CD4-positive, CD25-positive, alpha-beta regulatory T cell (primary cell): ENCODE measurements around the gene ARHGAP36. TPM values are rescaled to one million over a fixed set of nuclear protein-coding genes. Genes with fewer than 3 reads are reported as not detected.

Experiments
- ATAC-seq, 2 donors: fragments of 150-1000 bp; cut with Tn5 transposase; one replicate each; pipeline ENCODE4 v1.10.0; 2021; ENCODE audit warnings: low read depth in 2 of 2, moderate number of reproducible peaks in 2 of 2, moderate library complexity in 1 of 2
- DNase-seq, 3 donors: peaks; one replicate each; pipeline versions ENCODE4 v3.0.0 to v3.0.0-alpha.2; 2012 to 2022; ENCODE audit warnings: mixed read lengths in 1 of 3
- H3K27ac ChIP-seq: one replicate; pipeline ENCODE4 v1.7.0; 2013; ENCODE audit warnings: mild to moderate bottlenecking, low read length; ENCODE audit not compliant: insufficient read depth, poor library complexity, severe bottlenecking
- H3K27me3 ChIP-seq: one replicate; pipeline ENCODE4 v1.7.0; 2013; ENCODE audit warnings: low read length; ENCODE audit not compliant: control insufficient read depth, insufficient read depth
- H3K36me3 ChIP-seq: one replicate; pipeline ENCODE4 v1.7.0; 2013; ENCODE audit warnings: mild to moderate bottlenecking, low read length, moderate library complexity; ENCODE audit not compliant: control insufficient read depth, insufficient read depth
- H3K4me1 ChIP-seq: 2 replicates; pipeline ENCODE4 v1.7.0; 2013; ENCODE audit warnings: mild to moderate bottlenecking, low read length; ENCODE audit not compliant: insufficient read depth, control insufficient read depth, poor library complexity, severe bottlenecking
- H3K4me3 ChIP-seq: one replicate; pipeline ENCODE4 v1.7.0; 2013; ENCODE audit warnings: low read depth, mild to moderate bottlenecking, low read length, moderate library complexity
- H3K9me3 ChIP-seq, 2 experiments: 1 replicate in 1 of 2; 2 replicates in 1 of 2; pipeline ENCODE4 v1.7.0; 2013; ENCODE audit warnings: low read length in 2 of 2, mild to moderate bottlenecking in 1 of 2, moderate library complexity in 1 of 2; ENCODE audit not compliant: control insufficient read depth in 2 of 2
- H3K27ac Mint-ChIP-seq, 3 donors: one replicate each; pipeline ENCODE4 v1.8.0; 2020 to 2022; ENCODE audit warnings: mild to moderate bottlenecking in 3 of 3, mixed read lengths in 3 of 3, moderate library complexity in 2 of 3
- H3K27me3 Mint-ChIP-seq: one replicate; pipeline ENCODE4 v1.8.0; 2022; ENCODE audit warnings: mild to moderate bottlenecking, mixed read lengths
- H3K36me3 Mint-ChIP-seq: one replicate; pipeline ENCODE4 v1.8.0; 2020; ENCODE audit warnings: mixed read lengths
- H3K4me1 Mint-ChIP-seq, 4 donors: one replicate each; pipeline ENCODE4 v1.8.0; 2020 to 2022; ENCODE audit warnings: mixed read lengths in 4 of 4, mild to moderate bottlenecking in 1 of 4
- H3K4me3 Mint-ChIP-seq, 4 donors: one replicate each; pipeline ENCODE4 v1.8.0; 2020 to 2022; ENCODE audit warnings: mild to moderate bottlenecking in 4 of 4, mixed read lengths in 4 of 4, moderate library complexity in 3 of 4
- H3K9me3 Mint-ChIP-seq, 7 donors: one replicate each; pipeline ENCODE4 v1.8.0; 2020 to 2022; ENCODE audit warnings: mixed read lengths in 7 of 7, mild to moderate bottlenecking in 3 of 7, moderate library complexity in 2 of 7
- polyA plus RNA-seq, 4 donors: library from polyadenylated mRNA; unstranded; fragments of 300-500 nt; fragmentation: Illumina TruSeq; gene quantifications; one replicate each; pipeline ENCODE4 v1.2.3, GENCODE V29; 2021
- total RNA-seq: library from RNA; stranded (reverse); gene quantifications from one replicate; pipeline ENCODE4 v1.2.3, GENCODE V29; 2022

The ARHGAP36 gene
- total and polyA plus RNA-seq, 5 donors from 2014 or later = not detected

DNA sequence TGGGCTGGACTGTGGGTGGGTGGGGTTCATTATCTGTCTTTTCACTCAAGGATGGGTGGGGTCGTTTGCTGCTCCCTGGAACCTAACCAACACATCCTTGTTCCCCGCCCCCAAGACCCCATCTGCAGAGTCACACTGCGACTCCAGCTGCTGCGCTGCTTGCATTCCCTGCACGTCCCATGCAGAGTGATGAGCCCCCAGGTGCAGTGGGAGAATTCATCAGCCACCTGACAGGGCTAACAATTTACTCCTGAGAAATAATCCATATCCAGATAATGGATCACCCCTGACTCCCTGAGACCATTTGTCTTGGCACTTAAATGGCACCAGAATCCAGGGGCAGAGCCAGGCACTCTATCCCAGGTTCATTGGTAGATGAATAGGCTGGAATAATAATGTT is 12.4 kb upstream of the ARHGAP36 start:
- Histone ChIP-seq H3K27me3 (no peaks in the 10 kb centered on the region), H3K36me3 (no peaks in the 10 kb centered on the region), H3K9me3 (no peaks in the 10 kb centered on the region), H3K4me3 (no peak overlapping the region), H3K4me1 (no peaks in the 10 kb centered on the region), H3K27ac (no peak overlapping the region)
- Mint-ChIP-seq H3K4me1 (no peaks in the 10 kb centered on the region), H3K27ac (no peak overlapping the region), H3K9me3 (peaks cover 0 to 5% (median 0%) of the 10 kb centered on the region in 7 donors), H3K27me3 (peaks cover 5% of the 10 kb centered on the region), H3K4me3 (no peak overlapping the region), H3K36me3 (no peaks in the 10 kb centered on the region)
- no peak for DNase-seq
- no peak for ATAC-seq

- ATAC-seq (no peak), DNase-seq (no peak)
- H3K9me3 ChIP-seq = no peaks in the 10 kb centered on the region
- Mint-ChIP-seq H3K4me1 (no peaks in the 10 kb centered on the region), H3K36me3 (no peaks in the 10 kb centered on the region), H3K4me3 (no peak overlapping the region), H3K27ac (no peak overlapping the region), H3K27me3 (peaks cover 5% of the 10 kb centered on the region), H3K9me3 (peaks cover 0 to 3% (median 0%) of the 10 kb centered on the region in 7 donors)
- H3K4me3 ChIP-seq = no peak overlapping the region
- no peaks in the 10 kb centered on the region for H3K27me3 ChIP-seq
- H3K4me1 ChIP-seq = no peaks in the 10 kb centered on the region
- H3K27ac ChIP-seq = no peak overlapping the region
- H3K36me3 ChIP-seq = no peaks in the 10 kb centered on the region
These were observed 11.6 kb upstream of the ARHGAP36 start for GRCh38 chrX:131046596-131046995.

DNA sequence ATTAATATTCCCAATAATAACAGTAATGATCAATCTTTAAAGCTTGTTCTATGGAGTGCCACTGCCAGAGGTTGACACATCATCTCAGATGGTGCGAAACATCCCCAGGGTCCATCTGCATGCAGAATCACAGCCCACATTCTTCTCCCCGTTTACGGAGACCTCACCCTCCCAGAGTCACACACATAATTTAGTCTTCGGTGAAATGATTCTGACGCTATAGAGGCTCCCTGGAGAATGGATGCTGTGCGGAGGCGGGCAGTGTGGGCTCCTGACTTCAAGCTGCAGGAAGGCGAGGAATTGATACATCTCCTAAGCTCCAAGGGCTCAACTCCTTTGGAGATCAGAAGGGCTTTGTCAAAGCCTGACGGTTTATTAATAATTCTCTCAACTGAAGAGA is 11.0 kb upstream of the ARHGAP36 start:
- H3K9me3 ChIP-seq = no peaks in the 10 kb centered on the region
- H3K4me1 ChIP-seq = no peaks in the 10 kb centered on the region
- Mint-ChIP-seq H3K9me3 (peaks cover 0 to 3% (median 0%) of the 10 kb centered on the region in 7 donors), H3K36me3 (no peaks in the 10 kb centered on the region), H3K4me1 (no peaks in the 10 kb centered on the region), H3K27me3 (peaks cover 5% of the 10 kb centered on the region), H3K27ac (no peak overlapping the region), H3K4me3 (no peak overlapping the region)
- no peak overlapping the region for H3K4me3 ChIP-seq
- H3K27ac ChIP-seq = no peak overlapping the region
- ATAC-seq = no peak
- H3K36me3 ChIP-seq = no peaks in the 10 kb centered on the region
- no peaks in the 10 kb centered on the region for H3K27me3 ChIP-seq
- DNase-seq = no peak

DNA sequence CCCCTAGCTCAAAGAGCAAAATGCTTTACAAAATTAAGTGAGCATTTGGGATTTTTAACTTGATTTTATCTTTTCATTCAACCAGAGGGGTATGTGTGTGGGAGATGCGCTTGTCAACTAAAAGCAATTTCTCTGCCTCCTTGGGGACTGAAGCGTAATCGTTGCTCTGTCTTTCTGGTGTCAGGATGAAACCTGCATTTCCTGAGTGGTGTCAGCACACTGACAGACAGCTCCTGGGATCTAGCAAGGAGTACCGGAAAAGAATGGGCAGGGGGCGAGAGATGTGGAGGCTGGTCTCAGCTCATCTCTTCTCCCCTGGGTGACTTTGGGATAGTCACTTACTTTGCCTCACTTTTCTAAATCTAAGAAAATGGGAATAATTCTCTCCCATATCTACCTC is 5.1 kb upstream of the ARHGAP36 start:
- Mint-ChIP-seq H3K27ac (no peak overlapping the region), H3K27me3 (peaks cover 11% of the 10 kb centered on the region), H3K4me1 (no peaks in the 10 kb centered on the region), H3K9me3 (peaks cover 0 to 1% (median 0%) of the 10 kb centered on the region in 7 donors), H3K36me3 (no peaks in the 10 kb centered on the region), H3K4me3 (no peak overlapping the region)
- Histone ChIP-seq H3K27me3 (no peaks in the 10 kb centered on the region), H3K36me3 (no peaks in the 10 kb centered on the region), H3K27ac (no peak overlapping the region), H3K4me3 (no peak overlapping the region), H3K4me1 (no peaks in the 10 kb centered on the region), H3K9me3 (no peaks in the 10 kb centered on the region)
- ATAC-seq = no peak
- DNase-seq = no peak

GRCh38 chrX:131054906-131055305 is 3.2 kb upstream of the ARHGAP36 start:
- peaks cover 11% of the 10 kb centered on the region for H3K27me3 Mint-ChIP-seq
- H3K9me3 Mint-ChIP-seq = peaks cover 0 to 1% (median 0%) of the 10 kb centered on the region in 7 donors
- Histone ChIP-seq H3K4me3 (no peak overlapping the region), H3K9me3 (no peaks in the 10 kb centered on the region), H3K27ac (no peak overlapping the region), H3K4me1 (no peaks in the 10 kb centered on the region), H3K27me3 (no peaks in the 10 kb centered on the region), H3K36me3 (no peaks in the 10 kb centered on the region)
- ATAC-seq = no peak
- no peaks in the 10 kb centered on the region for H3K4me1 Mint-ChIP-seq
- H3K27ac Mint-ChIP-seq = no peak overlapping the region
- no peaks in the 10 kb centered on the region for H3K36me3 Mint-ChIP-seq
- DNase-seq = no peak
- no peak overlapping the region for H3K4me3 Mint-ChIP-seq

DNA sequence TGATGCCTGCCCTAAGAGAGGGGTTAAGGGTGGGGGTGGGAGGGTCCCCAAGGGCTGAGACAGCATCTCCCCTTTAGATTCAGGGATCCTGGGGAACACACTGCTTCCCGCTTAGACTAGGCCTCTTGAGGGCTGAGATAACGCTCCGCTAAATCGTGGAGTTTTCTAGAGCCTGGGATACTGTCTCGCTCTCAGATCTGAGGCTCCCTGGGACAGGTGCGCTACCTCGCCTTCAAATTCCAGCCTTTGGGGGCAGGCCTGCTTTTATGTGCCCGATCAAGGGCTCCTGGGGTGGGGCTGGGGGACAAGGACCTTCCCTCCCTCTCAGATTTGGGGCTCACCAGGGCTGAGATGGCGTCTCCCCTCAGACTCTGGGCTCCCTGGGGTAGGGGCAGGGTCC is 440 bp upstream of the ARHGAP36 start:
- H3K27me3 Mint-ChIP-seq = peaks cover 11% of the 10 kb centered on the region
- H3K36me3 ChIP-seq = no peaks in the 10 kb centered on the region
- ATAC-seq (no peak), DNase-seq (no peak)
- H3K36me3 Mint-ChIP-seq = no peaks in the 10 kb centered on the region
- H3K4me1 Mint-ChIP-seq = no peaks in the 10 kb centered on the region
- H3K9me3 ChIP-seq = no peaks in the 10 kb centered on the region
- no peaks in the 10 kb centered on the region for H3K4me1 ChIP-seq
- H3K27me3 ChIP-seq = no peaks in the 10 kb centered on the region
- no peak overlapping the region for H3K27ac Mint-ChIP-seq
- no peak overlapping the region for H3K4me3 Mint-ChIP-seq
- peaks cover 0 to 1% (median 0%) of the 10 kb centered on the region in 7 donors for H3K9me3 Mint-ChIP-seq
- no peak overlapping the region for H3K4me3 ChIP-seq
- no peak overlapping the region for H3K27ac ChIP-seq

GRCh38 chrX:131059246-131059645 is 1.1 kb downstream of the ARHGAP36 start:
- Histone ChIP-seq H3K27ac (no peak overlapping the region), H3K4me1 (no peaks in the 10 kb centered on the region), H3K27me3 (no peaks in the 10 kb centered on the region), H3K4me3 (no peak overlapping the region), H3K9me3 (no peaks in the 10 kb centered on the region), H3K36me3 (no peaks in the 10 kb centered on the region)
- H3K9me3 Mint-ChIP-seq = no peaks in the 10 kb centered on the region
- no peak overlapping the region for H3K4me3 Mint-ChIP-seq
- H3K36me3 Mint-ChIP-seq = no peaks in the 10 kb centered on the region
- no peak overlapping the region for H3K27ac Mint-ChIP-seq
- DNase-seq (no peak), ATAC-seq (no peak)
- peaks cover 16% of the 10 kb centered on the region for H3K27me3 Mint-ChIP-seq
- H3K4me1 Mint-ChIP-seq = no peaks in the 10 kb centered on the region

- H3K4me1 Mint-ChIP-seq = no peaks in the 10 kb centered on the region
- H3K36me3 ChIP-seq = no peaks in the 10 kb centered on the region
- H3K27me3 ChIP-seq = no peaks in the 10 kb centered on the region
- H3K27ac ChIP-seq = no peak overlapping the region
- no peaks in the 10 kb centered on the region for H3K9me3 ChIP-seq
- no peak overlapping the region for H3K4me3 Mint-ChIP-seq
- DNase-seq (no peak), ATAC-seq (no peak)
- no peaks in the 10 kb centered on the region for H3K36me3 Mint-ChIP-seq
- H3K9me3 Mint-ChIP-seq = peaks cover 0 to 3% (median 0%) of the 10 kb centered on the region in 7 donors
- H3K4me3 ChIP-seq = no peak overlapping the region
- H3K27ac Mint-ChIP-seq = no peak overlapping the region
- H3K27me3 Mint-ChIP-seq = peaks cover 16% of the 10 kb centered on the region
- no peaks in the 10 kb centered on the region for H3K4me1 ChIP-seq
These were observed 2.0 kb downstream of the ARHGAP36 start for GRCh38 chrX:131060147-131060546.
